GM21447 (cell line): ENCODE results near the gene SIT1.
A peak's percentile ranks its signal among the peaks of the same experiment; 100 is the strongest.

Experiments used
- ATAC-seq: cut with Tn5 transposase; IDR thresholded peaks from one replicate; pipeline ENCODE4 v1.9.1; 2021; ENCODE audit not compliant: unreplicated experiment

Gene SIT1

GRCh38 chr9:35682520-35683315, 32.0 kb upstream of the SIT1 start:
- no peak for ATAC-seq

GRCh38 chr9:35682051-35682450, 31.3 kb upstream of the SIT1 start:
- no peak for ATAC-seq

GRCh38 chr9:35681341-35682002, 30.7 kb upstream of the SIT1 start:
- no peak for ATAC-seq

GRCh38 chr9:35680331-35681105, 29.8 kb upstream of the SIT1 start:
- ATAC-seq: no peak

GRCh38 chr9:35679766-35680330, 29.1 kb upstream of the SIT1 start:
- no peak for ATAC-seq

- ATAC-seq: no peak
Measured at GRCh38 chr9:35679091-35679490, 28.4 kb upstream of the SIT1 start.

- no peak for ATAC-seq
Measured at GRCh38 chr9:35675732-35676392, 25.1 kb upstream of the SIT1 start.

- ATAC-seq: no peak
Measured at GRCh38 chr9:35675204-35675603, 24.5 kb upstream of the SIT1 start.

GRCh38 chr9:35674025-35674361, 23.3 kb upstream of the SIT1 start:
- no peak for ATAC-seq

GRCh38 chr9:35673132-35674024, 22.6 kb upstream of the SIT1 start, which contains the start of gene CA9:
TSS of gene CA9 (plus strand) at chr9:35673928. CDS start at chr9:35673960, 32 bp downstream.
- no peak for ATAC-seq

- no peak for ATAC-seq
Measured at GRCh38 chr9:35669331-35670145, 18.8 kb upstream of the SIT1 start.

GRCh38 chr9:35667939-35668338, 17.2 kb upstream of the SIT1 start:
- no peak for ATAC-seq

GRCh38 chr9:35666549-35666948, 15.8 kb upstream of the SIT1 start:
- no peak for ATAC-seq

GRCh38 chr9:35666045-35666444, 15.3 kb upstream of the SIT1 start:
- ATAC-seq: no peak

- no peak for ATAC-seq
Measured at GRCh38 chr9:35665471-35665818, 14.7 kb upstream of the SIT1 start.

GRCh38 chr9:35664531-35665470, 14.1 kb upstream of the SIT1 start, which contains the start of gene ARHGEF39:
TSS of gene ARHGEF39 (minus strand) at chr9:35665195. CDS start at chr9:35665169, 26 bp downstream.
- peak; percentile 58 for ATAC-seq

GRCh38 chr9:35662437-35662836, 11.7 kb upstream of the SIT1 start:
- no peak for ATAC-seq

- ATAC-seq: no peak
Measured at GRCh38 chr9:35661756-35662350, 11.1 kb upstream of the SIT1 start.
